SU-DHL-6 (cell line): ENCODE results near the gene ASXL1.

Source experiments
- H2AFZ ChIP-seq: fragments of 200-600 bp; sonication (generic); 2 replicates; pipeline ENCODE4 v1.6.1; 2014; ENCODE audit warnings: low read depth, mild to moderate bottlenecking, moderate library complexity, mixed read lengths, antibody characterized with exemption, low read length; ENCODE audit not compliant: severe bottlenecking
- H3F3A ChIP-seq: fragments of 200-600 bp; shearing (Covaris generic); 2 replicates; pipeline ENCODE4 v1.6.0; 2016; ENCODE audit warnings: antibody characterized with exemption, mild to moderate bottlenecking; ENCODE audit not compliant: insufficient read depth
- H3K27ac ChIP-seq: fragments of 200-600 bp; sonication (generic); 2 replicates; pipeline ENCODE4 v1.5.1; 2016; ENCODE audit warnings: low read depth, mild to moderate bottlenecking, low read length, moderate library complexity, mixed read lengths
- H3K27me3 ChIP-seq: fragments of 200-600 bp; sonication (generic), shearing (Covaris generic); 2 replicates; pipeline ENCODE4 v1.6.0; 2014; ENCODE audit warnings: mild to moderate bottlenecking, low read length
- H3K36me3 ChIP-seq: fragments of 200-600 bp; sonication (generic); 2 replicates; pipeline ENCODE4 v1.6.1; 2014; ENCODE audit warnings: mild to moderate bottlenecking, low read length, mixed read lengths
- H3K4me2 ChIP-seq: fragments of 300-600, 200-600 bp; shearing (Covaris generic), sonication (generic); 2 replicates; pipeline ENCODE4 v1.6.0; 2014; ENCODE audit warnings: low read length, low read depth, mild to moderate bottlenecking; ENCODE audit not compliant: poor library complexity, severe bottlenecking
- H3K4me3 ChIP-seq: fragments of 200-600 bp; sonication (generic); 2 replicates; pipeline ENCODE4 v1.5.1; 2014; ENCODE audit warnings: antibody characterized with exemption, low read length, mild to moderate bottlenecking, mixed read lengths; ENCODE audit not compliant: insufficient read depth, poor library complexity, severe bottlenecking
- H3K79me2 ChIP-seq: fragments of 200-600 bp; sonication (generic); 2 replicates; pipeline ENCODE4 v1.6.1; 2014; ENCODE audit warnings: mild to moderate bottlenecking, low read length, moderate library complexity; ENCODE audit not compliant: insufficient read depth
- H3K9ac ChIP-seq: fragments of 200-600 bp; sonication (generic); 2 replicates; pipeline ENCODE4 v1.7.0; 2014; ENCODE audit warnings: mild to moderate bottlenecking, low read length
- H3K9me2 ChIP-seq: fragments of 200-600 bp; sonication (generic); replicated peaks from 2 replicates; pipeline ENCODE4 v1.6.1; 2014; ENCODE audit warnings: low read length; ENCODE audit not compliant: insufficient read depth
- H3K9me3 ChIP-seq: fragments of 200-600 bp; sonication (generic); 2 replicates; pipeline ENCODE4 v1.6.1; 2014; ENCODE audit warnings: low read length, mixed read lengths; ENCODE audit not compliant: insufficient read depth
- H4K20me1 ChIP-seq: fragments of 200-600 bp; sonication (generic); 2 replicates; pipeline ENCODE4 v1.6.1; 2014; ENCODE audit warnings: low read depth, mild to moderate bottlenecking, antibody characterized with exemption, low read length, moderate library complexity, mixed read lengths
- CTCF ChIP-seq: fragments of 200-600 bp; sonication (generic); IDR thresholded peaks from one replicate; pipeline ENCODE4 v1.5.1; 2017; ENCODE audit warnings: antibody characterized with exemption, mild to moderate bottlenecking, low read length, moderate library complexity; ENCODE audit not compliant: insufficient read depth, poor library complexity, severe bottlenecking
- EZH2phosphoT487 ChIP-seq: fragments of 200-600 bp; sonication (generic), shearing (Covaris generic); conservative IDR thresholded peaks from 2 replicates; pipeline ENCODE4 v1.6.1; 2018; ENCODE audit warnings: mild to moderate bottlenecking, antibody characterized with exemption, low read length, moderate library complexity, mixed read lengths

Gene ASXL1

GRCh38 chr20:32386091-32386490, 28.0 kb downstream of the ASXL1 start:
- Histone ChIP-seq H3K9me3 (no peaks in the 10 kb centered on the region), H3K27me3 (no peaks in the 10 kb centered on the region), H3K9ac (no peak overlapping the region), H3K36me3 (peaks cover 7% of the 10 kb centered on the region; the same call in 1 of the 2 replicates), H3K27ac (no peak overlapping the region), H3K4me2 (no peak overlapping the region), H3F3A (peaks cover 10% of the 10 kb centered on the region; the same call in 1 of the 2 replicates), H3K9me2 (no peaks in the 10 kb centered on the region), H4K20me1 (0 out of 2 replicates have a peak, but pooled peaks cover 9% of the 10 kb centered on the region), H2AFZ (no peak overlapping the region), H3K79me2 (peaks cover 71% of the 10 kb centered on the region), H3K4me3 (no peak overlapping the region)
- TF ChIP-seq CTCF (no peak), EZH2phosphoT487 (no peak)

- no peak for TF ChIP-seq EZH2phosphoT487
- no peak for TF ChIP-seq CTCF
- H3K27me3 ChIP-seq, result no peaks in the 10 kb centered on the region
- peaks cover 79% of the 10 kb centered on the region for H3K79me2 ChIP-seq
- H4K20me1 ChIP-seq, result 0 out of 2 replicates have a peak, but pooled peaks cover 9% of the 10 kb centered on the region
- H3K9ac ChIP-seq, result no peak overlapping the region
- H3F3A ChIP-seq, result peaks cover 10% of the 10 kb centered on the region; the same call in 1 of the 2 replicates
- no peak overlapping the region for H3K27ac ChIP-seq
- no peaks in the 10 kb centered on the region for H3K9me3 ChIP-seq
- H3K36me3 ChIP-seq, result peaks cover 10% of the 10 kb centered on the region; the same call in 1 of the 2 replicates
- no peaks in the 10 kb centered on the region for H3K9me2 ChIP-seq
- H3K4me2 ChIP-seq, result no peak overlapping the region
- H2AFZ ChIP-seq, result no peak overlapping the region
- no peak overlapping the region for H3K4me3 ChIP-seq
Observed at GRCh38 chr20:32387252-32387651, 29.1 kb downstream of the ASXL1 start.

- no peaks in the 10 kb centered on the region for H3K9me3 ChIP-seq
- no peak for TF ChIP-seq EZH2phosphoT487
- no peak for TF ChIP-seq CTCF
- peaks cover 85% of the 10 kb centered on the region for H3K79me2 ChIP-seq
- no peaks in the 10 kb centered on the region for H3K9me2 ChIP-seq
- no peaks in the 10 kb centered on the region for H3K27me3 ChIP-seq
- no peak overlapping the region for H3K9ac ChIP-seq
- H4K20me1 ChIP-seq, result peaks cover 10% of the 10 kb centered on the region
- peaks cover 14% of the 10 kb centered on the region; the same call in 1 of the 2 replicates for H3K36me3 ChIP-seq
- H3K27ac ChIP-seq, result no peak overlapping the region
- no peak overlapping the region for H3K4me2 ChIP-seq
- H3F3A ChIP-seq, result peaks cover 4% of the 10 kb centered on the region
- no peak overlapping the region for H2AFZ ChIP-seq
- no peak overlapping the region for H3K4me3 ChIP-seq
Observed at GRCh38 chr20:32391003-32391402, 32.9 kb downstream of the ASXL1 start.
